BLaER1 (cell line): ENCODE results near the gene MAPKAPK3.

Experiments used
- H3K27ac ChIP-seq: shearing (Covaris generic); formaldehyde crosslinking; 2 replicates; pipeline ENCODE4 v1.8.1; 2022
- H3K27me3 ChIP-seq: shearing (Covaris generic); formaldehyde crosslinking; 2 replicates; pipeline ENCODE4 v1.8.1; 2022
- H3K36me3 ChIP-seq: shearing (Covaris generic); formaldehyde crosslinking; 2 replicates; pipeline ENCODE4 v1.8.1; 2022
- H3K4me1 ChIP-seq: shearing (Covaris generic); formaldehyde crosslinking; 2 replicates; pipeline ENCODE4 v1.8.1; 2022
- H3K4me2 ChIP-seq: shearing (Covaris generic); formaldehyde crosslinking; 2 replicates; pipeline ENCODE4 v1.8.1; 2022
- H3K4me3 ChIP-seq: shearing (Covaris generic); formaldehyde crosslinking; 2 replicates; pipeline ENCODE4 v1.8.1; 2022
- H3K9ac ChIP-seq: shearing (Covaris generic); formaldehyde crosslinking; 2 replicates; pipeline ENCODE4 v1.8.1; 2022
- H3K9me3 ChIP-seq: shearing (Covaris generic); formaldehyde crosslinking; 2 replicates; pipeline ENCODE4 v1.8.1; 2022
- H4K20me1 ChIP-seq: shearing (Covaris generic); formaldehyde crosslinking; 2 replicates; pipeline ENCODE4 v1.8.1; 2022
- Cebpa-rat ChIP-seq: shearing (Covaris generic); IDR thresholded peaks from 2 replicates; pipeline ENCODE4 v1.8.1; 2022

MAPKAPK3 gene

DNA sequence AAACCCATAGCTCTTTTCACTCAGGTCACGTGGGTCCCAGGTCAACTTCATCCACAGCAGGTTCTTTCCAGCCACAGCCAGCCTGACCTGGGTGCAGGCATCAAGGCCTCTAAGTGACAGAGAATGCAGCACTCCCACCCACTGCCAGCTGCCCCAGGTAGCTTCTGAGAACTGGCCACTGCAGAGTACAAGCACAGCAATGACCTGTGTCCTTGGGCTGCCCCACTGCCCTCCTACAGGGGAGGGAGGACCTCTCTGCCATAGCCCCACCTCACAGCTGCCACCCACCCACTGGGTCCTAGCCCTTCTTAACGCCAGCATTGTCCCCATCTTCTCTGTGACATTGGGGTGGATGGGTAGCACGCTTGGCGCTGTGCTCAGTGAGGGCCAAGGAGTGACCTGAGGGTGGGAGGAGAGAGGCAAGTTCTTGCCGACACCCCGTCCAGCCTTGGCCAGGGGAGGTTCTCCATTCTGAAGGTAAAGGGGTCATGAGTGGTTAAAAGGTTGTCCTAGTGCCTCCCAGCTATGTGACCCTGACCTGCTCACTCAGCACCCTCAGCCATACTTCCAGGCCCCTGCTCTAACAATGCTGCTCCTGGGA, 17.7 kb upstream of the MAPKAPK3 start:
- Histone ChIP-seq H4K20me1 (no peaks in the 10 kb centered on the region), H3K36me3 (no peaks in the 10 kb centered on the region), H3K27ac (peak overlapping the region; percentile 97), H3K27me3 (no peaks in the 10 kb centered on the region), H3K4me1 (peaks cover 52% of the 10 kb centered on the region), H3K4me3 (no peak overlapping the region), H3K9me3 (no peaks in the 10 kb centered on the region), H3K9ac (peak overlapping the region; percentile 6; the same call in 1 of the 2 replicates), H3K4me2 (peak overlapping the region; percentile 99)
- no peak for TF ChIP-seq Cebpa-rat

GRCh38 chr3:50599716-50600118, 17.2 kb upstream of the MAPKAPK3 start:
- H4K20me1 ChIP-seq, result no peaks in the 10 kb centered on the region
- H3K9me3 ChIP-seq, result no peaks in the 10 kb centered on the region
- no peak for TF ChIP-seq Cebpa-rat
- H3K27ac ChIP-seq, result peak overlapping the region; percentile 97
- H3K36me3 ChIP-seq, result no peaks in the 10 kb centered on the region
- no peaks in the 10 kb centered on the region for H3K27me3 ChIP-seq
- H3K9ac ChIP-seq, result peak overlapping the region; percentile 6; the same call in 1 of the 2 replicates
- peaks cover 57% of the 10 kb centered on the region for H3K4me1 ChIP-seq
- peak overlapping the region; percentile 99 for H3K4me2 ChIP-seq
- no peak overlapping the region for H3K4me3 ChIP-seq

DNA sequence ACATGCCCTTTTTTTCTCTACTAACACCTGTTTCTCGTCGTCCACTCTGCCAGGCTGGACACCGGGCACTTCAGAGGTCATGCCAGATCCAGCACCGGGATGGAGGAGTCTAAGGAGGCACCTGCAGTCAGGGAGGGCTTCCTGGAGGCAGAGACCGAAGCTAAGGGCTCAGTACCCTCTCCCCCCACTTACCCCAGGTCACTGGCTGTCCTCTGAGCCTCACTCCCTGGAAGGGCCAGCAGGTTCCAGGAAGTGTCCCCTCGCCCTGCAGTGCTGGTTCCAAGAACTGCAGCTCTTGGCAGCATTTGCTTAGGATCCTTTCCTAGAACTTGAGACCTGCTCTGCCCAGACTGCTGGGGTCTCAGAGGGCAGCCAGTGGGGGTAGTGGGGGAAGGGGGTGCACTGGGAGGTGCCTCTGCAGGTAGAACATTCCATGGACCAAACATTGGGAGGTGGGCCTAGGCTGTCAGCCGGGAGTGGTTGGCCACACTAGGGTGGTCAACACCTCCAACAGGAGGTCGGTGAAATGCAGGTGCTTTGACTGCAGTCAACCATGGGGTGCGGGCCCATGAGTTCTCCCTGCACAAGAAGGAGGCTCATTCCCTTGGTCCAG, 16.7 kb upstream of the MAPKAPK3 start:
- H3K9me3 ChIP-seq, result no peaks in the 10 kb centered on the region
- no peak overlapping the region for H3K4me3 ChIP-seq
- no peak for TF ChIP-seq Cebpa-rat
- H3K4me2 ChIP-seq, result peak overlapping the region; percentile 99
- no peaks in the 10 kb centered on the region for H4K20me1 ChIP-seq
- H3K9ac ChIP-seq, result peak overlapping the region; percentile 83; the same call in 1 of the 2 replicates
- H3K4me1 ChIP-seq, result peaks cover 63% of the 10 kb centered on the region
- H3K36me3 ChIP-seq, result no peaks in the 10 kb centered on the region
- peak overlapping the region; percentile 97 for H3K27ac ChIP-seq
- H3K27me3 ChIP-seq, result no peaks in the 10 kb centered on the region

DNA sequence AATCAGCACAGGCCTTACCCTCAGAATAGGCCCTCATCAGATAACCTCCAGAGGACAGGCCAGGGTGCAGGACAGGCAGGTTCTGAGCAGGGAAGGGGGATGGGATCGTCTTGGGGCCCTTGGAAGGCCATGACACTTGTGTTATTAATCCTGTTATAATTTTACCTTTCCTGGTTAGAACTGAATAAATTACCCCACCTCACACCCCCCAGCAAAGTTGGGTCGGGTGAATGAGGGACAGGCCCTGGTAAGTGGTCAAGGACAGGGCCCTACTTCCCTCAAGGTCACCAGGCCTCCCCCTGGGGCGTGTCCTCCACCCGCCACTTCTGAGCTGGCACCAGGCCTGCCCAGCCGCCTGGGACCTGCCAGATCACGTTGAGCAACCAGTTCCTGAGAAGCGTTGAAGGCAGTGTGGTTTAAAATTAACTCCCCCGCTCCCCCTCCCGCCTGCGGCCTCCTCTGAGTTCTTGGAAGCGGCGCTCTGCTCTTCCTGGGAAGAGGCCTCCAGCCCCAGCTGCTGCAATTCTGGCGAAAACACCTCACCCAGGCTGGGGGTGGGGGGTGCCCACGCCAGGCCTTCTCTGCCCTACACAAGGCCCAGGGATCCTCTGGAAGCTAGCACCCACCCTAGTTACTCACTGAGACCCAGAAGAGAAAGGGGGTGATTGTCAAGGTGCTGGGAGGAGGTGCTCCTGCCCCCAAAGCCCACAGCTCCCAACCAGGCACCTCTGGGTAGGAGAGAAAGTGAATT, 15.9 kb upstream of the MAPKAPK3 start:
- H3K4me3 ChIP-seq, result peak overlapping the region; percentile 57
- peak; percentile 95 for TF ChIP-seq Cebpa-rat
- H3K9ac ChIP-seq, result peak overlapping the region; percentile 83
- H3K27ac ChIP-seq, result peak overlapping the region; percentile 97
- no peaks in the 10 kb centered on the region for H3K36me3 ChIP-seq
- peaks cover 70% of the 10 kb centered on the region for H3K4me1 ChIP-seq
- H3K9me3 ChIP-seq, result no peaks in the 10 kb centered on the region
- peak overlapping the region; percentile 99 for H3K4me2 ChIP-seq
- no peaks in the 10 kb centered on the region for H4K20me1 ChIP-seq
- no peaks in the 10 kb centered on the region for H3K27me3 ChIP-seq

GRCh38 chr3:50602595-50603191, 14.3 kb upstream of the MAPKAPK3 start:
- no peaks in the 10 kb centered on the region for H3K27me3 ChIP-seq
- H3K4me3 ChIP-seq, result peak overlapping the region; percentile 57; the same call in 1 of the 2 replicates
- TF ChIP-seq Cebpa-rat, result no peak
- no peaks in the 10 kb centered on the region for H3K9me3 ChIP-seq
- no peaks in the 10 kb centered on the region for H4K20me1 ChIP-seq
- peaks cover 80% of the 10 kb centered on the region for H3K4me1 ChIP-seq
- peak overlapping the region; percentile 99 for H3K4me2 ChIP-seq
- H3K27ac ChIP-seq, result peak overlapping the region; percentile 97
- H3K36me3 ChIP-seq, result peaks cover 13% of the 10 kb centered on the region
- peak overlapping the region; percentile 83 for H3K9ac ChIP-seq

GRCh38 chr3:50603261-50604109, 13.5 kb upstream of the MAPKAPK3 start:
- Histone ChIP-seq H3K4me2 (peak overlapping the region; percentile 99; the same call in 1 of the 2 replicates), H4K20me1 (no peaks in the 10 kb centered on the region), H3K36me3 (peaks cover 21% of the 10 kb centered on the region), H3K9ac (no peak overlapping the region), H3K4me1 (peaks cover 80% of the 10 kb centered on the region), H3K4me3 (no peak overlapping the region), H3K9me3 (no peaks in the 10 kb centered on the region), H3K27ac (peak overlapping the region; percentile 97), H3K27me3 (no peaks in the 10 kb centered on the region)
- TF ChIP-seq Cebpa-rat, result no peak

- H3K27ac ChIP-seq, result peak overlapping the region; percentile 62
- TF ChIP-seq Cebpa-rat, result no peak
- H3K9me3 ChIP-seq, result no peaks in the 10 kb centered on the region
- H3K9ac ChIP-seq, result peak overlapping the region; percentile 46; the same call in 1 of the 2 replicates
- H3K4me2 ChIP-seq, result peak overlapping the region; percentile 68
- H3K4me3 ChIP-seq, result no peak overlapping the region
- peaks cover 23% of the 10 kb centered on the region for H3K36me3 ChIP-seq
- no peaks in the 10 kb centered on the region for H3K27me3 ChIP-seq
- peaks cover 2% of the 10 kb centered on the region; the same call in 1 of the 2 replicates for H4K20me1 ChIP-seq
- peaks cover 83% of the 10 kb centered on the region for H3K4me1 ChIP-seq
Observed at GRCh38 chr3:50604110-50604621, 12.8 kb upstream of the MAPKAPK3 start.

- H3K4me1 ChIP-seq, result peaks cover 83% of the 10 kb centered on the region
- no peaks in the 10 kb centered on the region for H3K27me3 ChIP-seq
- TF ChIP-seq Cebpa-rat, result no peak
- H4K20me1 ChIP-seq, result peaks cover 8% of the 10 kb centered on the region; the same call in 1 of the 2 replicates
- peak overlapping the region; percentile 46; the same call in 1 of the 2 replicates for H3K9ac ChIP-seq
- H3K9me3 ChIP-seq, result no peaks in the 10 kb centered on the region
- H3K4me2 ChIP-seq, result peak overlapping the region; percentile 68
- H3K36me3 ChIP-seq, result peaks cover 23% of the 10 kb centered on the region
- H3K27ac ChIP-seq, result peak overlapping the region; percentile 62
- no peak overlapping the region for H3K4me3 ChIP-seq
Observed at GRCh38 chr3:50604628-50605588, 12.0 kb upstream of the MAPKAPK3 start.
